ENCODE results near the gene MORC2. TPM values are rescaled to one million over a fixed set of nuclear protein-coding genes. Genes with fewer than 3 reads are reported as not detected.

The MORC2 gene
- total RNA-seq, 1 experiment from 2014 or later, result 25.4 TPM

- Histone ChIP-seq H3K36me3 (ENCODE audit: control insufficient read depth in 1 of 2, insufficient read depth in 2 of 2, low read length in 2 of 2) (no peaks in the 10 kb centered on the region), H3K9ac (ENCODE audit: low read length) (no peak overlapping the region), H3K4me2 (ENCODE audit: low read length) (no peak overlapping the region), H2AFZ (ENCODE audit: low read depth, low read length, poor library complexity, severe bottlenecking) (no peak overlapping the region), H3K27me3 (ENCODE audit: insufficient read depth, low read length) (no peaks in the 10 kb centered on the region), H3K9me3 (ENCODE audit: control insufficient read depth in 1 of 2, insufficient read depth in 1 of 2, low read depth in 1 of 2, low read length in 2 of 2) (no peaks in the 10 kb centered on the region), H3K79me2 (ENCODE audit: insufficient read depth, low read length) (no peaks in the 10 kb centered on the region), H3K9me2 (ENCODE audit: insufficient read depth) (no peaks in the 10 kb centered on the region), H3K4me3 (replicated peaks in 1 of 2; ENCODE audit: low read depth in 1 of 2, low read length in 2 of 2) (no peak overlapping the region), H3K27ac (ENCODE audit: low read depth, low read length) (no peak overlapping the region), H4K20me1 (ENCODE audit: insufficient read depth) (no peaks in the 10 kb centered on the region), H3K4me1 (ENCODE audit: control insufficient read depth in 1 of 2, insufficient read depth in 2 of 2, low read length in 2 of 2) (no peaks in the 10 kb centered on the region)
- TF ChIP-seq CBX3 (IDR thresholded peaks at IDR 0.05; ENCODE audit: low read depth), result no peak
- TF ChIP-seq EZH2phosphoT487 (IDR thresholded peaks at IDR 0.05; ENCODE audit: borderline replicate concordance), result no peak
- no peak for TF ChIP-seq ZFX (IDR thresholded peaks at IDR 0.05)
- no peak for TF ChIP-seq POLR2A (IDR thresholded peaks at IDR 0.05; ENCODE audit: borderline replicate concordance, extremely low read depth, insufficient read depth, insufficient read length)
- no peak for TF ChIP-seq ZBTB33 (IDR thresholded peaks at IDR 0.05; ENCODE audit: extremely low read depth, insufficient replicate concordance, low read length)
- no peak for TF ChIP-seq CTCF (IDR thresholded peaks at IDR 0.05 in 2 of 3, conservative IDR thresholded peaks at IDR 0.05 in 1 of 3; ENCODE audit: borderline replicate concordance in 1 of 3, insufficient read depth in 1 of 3, low read depth in 2 of 3, low read length in 2 of 3)
- TF ChIP-seq MAX (IDR thresholded peaks at IDR 0.05), result no peak
- TF ChIP-seq ELF1 (IDR thresholded peaks at IDR 0.05; ENCODE audit: borderline replicate concordance, low read depth), result no peak
- no peak for TF ChIP-seq POLR2AphosphoS5 (IDR thresholded peaks at IDR 0.05; ENCODE audit: low read depth, low read length)
- no peak for TF ChIP-seq FOSL1 (IDR thresholded peaks at IDR 0.05; ENCODE audit: low read depth)
- no peak for TF ChIP-seq RAD21 (IDR thresholded peaks at IDR 0.05; ENCODE audit: low read depth)
- TF ChIP-seq SP1 (IDR thresholded peaks at IDR 0.05; ENCODE audit: low read depth), result no peak
- TF ChIP-seq EGR1 (IDR thresholded peaks at IDR 0.05; ENCODE audit: low read depth), result no peak
- no peak for TF ChIP-seq YY1 (IDR thresholded peaks at IDR 0.05; ENCODE audit: extremely low read depth, insufficient replicate concordance, low read depth, low read length)
- no peak for TF ChIP-seq ATF3 (IDR thresholded peaks at IDR 0.05)
- TF ChIP-seq EZH2 (IDR thresholded peaks at IDR 0.05), result no peak
- TF ChIP-seq JUND (IDR thresholded peaks at IDR 0.05), result no peak
- no peak for TF ChIP-seq CEBPB (IDR thresholded peaks at IDR 0.05; ENCODE audit: low read depth)
- CTCF ChIA-PET, result no interaction called here
- BruUV-seq (replicated peaks), result no TSS peak
- intact Hi-C loops (cut with micrococcal nuclease), result no loop called here
- RAD21 ChIA-PET (ENCODE audit: low non-redundant PET in 1 of 2, low total read pairs in 2 of 2, uncharacterized antibody in 2 of 2, unreplicated experiment in 2 of 2), result no interaction called here
- DNase-seq (ENCODE audit: low read depth, low spot score) (no peak), ATAC-seq (no peak)
- POLR2A ChIA-PET, result no interaction called here
Observed at GRCh38 chr22:31001124-31001770, 32.7 kb upstream of the MORC2 start.
